ENCODE results near the gene KCNH8.

Gene KCNH8

GRCh38 chr3:19574268-19574667 lies 426.0 kb downstream of the KCNH8 start:
- no peak overlapping the region for H3K4me3 ChIP-seq (ENCODE audit: control insufficient read depth, low read depth, low read length)
- no peak for TF ChIP-seq CTCF (conservative IDR thresholded peaks at IDR 0.05; ENCODE audit: control insufficient read depth, insufficient read depth, low read depth, low read length)
- no peak for DNase-seq (ENCODE audit: low read depth)

- H3K4me3 ChIP-seq (ENCODE audit: control insufficient read depth, low read depth, low read length) = no peak overlapping the region
- TF ChIP-seq CTCF (conservative IDR thresholded peaks at IDR 0.05; ENCODE audit: control insufficient read depth, insufficient read depth, low read depth, low read length) = no peak
- no peak for DNase-seq (ENCODE audit: low read depth)
These were observed 428.0 kb downstream of the KCNH8 start for GRCh38 chr3:19576343-19576742.

All from fibroblast of mammary gland (primary cell).